IPS-18a (cell line): ENCODE data around the gene PPM1E.

Experiments used
- H3K27ac ChIP-seq: one replicate; pipeline ENCODE4 v1.5.1; 2013; ENCODE audit warnings: low read length
- H3K27me3 ChIP-seq: one replicate; pipeline ENCODE4 v1.6.1; 2013; ENCODE audit warnings: mild to moderate bottlenecking, low read length; ENCODE audit not compliant: control insufficient read depth, insufficient read depth
- H3K36me3 ChIP-seq: one replicate; pipeline ENCODE4 v1.6.1; 2013; ENCODE audit warnings: low read depth, low read length; ENCODE audit not compliant: control insufficient read depth
- H3K4me1 ChIP-seq: one replicate; pipeline ENCODE4 v1.6.1; 2013; ENCODE audit warnings: low read depth, low read length; ENCODE audit not compliant: control insufficient read depth
- H3K4me3 ChIP-seq: one replicate; pipeline ENCODE4 v1.5.1; 2013; ENCODE audit warnings: low read length
- H3K9ac ChIP-seq: one replicate; pipeline ENCODE4 v1.6.1; 2013; ENCODE audit warnings: mild to moderate bottlenecking, low read length, moderate library complexity
- H3K9me3 ChIP-seq: one replicate; pipeline ENCODE4 v1.6.1; 2013; ENCODE audit warnings: low read depth, low read length; ENCODE audit not compliant: control insufficient read depth

PPM1E gene

DNA sequence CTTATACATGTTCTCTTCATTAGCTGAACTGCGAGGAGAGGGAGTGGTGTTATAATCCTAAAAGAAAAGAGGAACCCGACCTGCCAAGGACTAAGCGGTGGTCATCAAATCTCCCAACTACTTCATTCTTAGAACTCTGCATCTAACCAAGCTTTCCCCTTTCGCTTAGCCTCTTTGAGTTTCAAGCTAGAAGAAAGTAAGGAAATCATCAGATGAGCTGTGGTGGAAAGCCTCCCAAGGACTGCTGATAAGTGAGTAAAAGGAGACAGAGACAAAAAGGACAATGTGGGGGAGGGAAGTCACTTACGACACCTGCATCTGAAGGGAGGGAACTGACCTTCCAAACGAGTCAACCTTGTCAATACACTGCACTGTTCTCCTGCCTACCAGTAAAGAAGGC, 229.7 kb downstream of the PPM1E start:
- H3K9ac ChIP-seq, result no peak overlapping the region
- H3K4me3 ChIP-seq, result no peak overlapping the region
- H3K27ac ChIP-seq, result no peak overlapping the region
- H3K27me3 ChIP-seq, result no peaks in the 10 kb centered on the region
- no peaks in the 10 kb centered on the region for H3K36me3 ChIP-seq
- H3K9me3 ChIP-seq, result no peaks in the 10 kb centered on the region
- H3K4me1 ChIP-seq, result no peaks in the 10 kb centered on the region

DNA sequence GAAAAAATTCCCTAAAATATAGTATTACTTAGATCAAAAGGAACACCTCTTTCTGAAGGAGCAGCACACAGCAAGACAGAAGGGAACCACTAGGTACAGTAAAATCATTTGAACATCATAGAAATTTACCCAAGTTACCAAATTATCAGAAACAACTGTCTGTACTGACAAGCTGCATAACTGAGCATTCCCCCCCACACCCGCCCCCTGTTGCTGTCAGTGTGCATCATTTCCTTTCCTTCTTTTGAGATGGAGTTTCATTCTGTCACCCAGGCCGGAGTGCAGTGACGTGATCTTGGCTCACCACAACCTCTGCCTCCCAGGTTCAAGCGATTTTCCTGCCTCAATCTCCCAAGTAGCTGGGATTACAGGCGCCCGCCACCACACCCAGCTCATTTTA, 230.3 kb downstream of the PPM1E start:
- Histone ChIP-seq H3K9ac (no peak overlapping the region), H3K4me3 (no peak overlapping the region), H3K27me3 (no peaks in the 10 kb centered on the region), H3K4me1 (no peaks in the 10 kb centered on the region), H3K27ac (no peak overlapping the region), H3K36me3 (no peaks in the 10 kb centered on the region), H3K9me3 (no peaks in the 10 kb centered on the region)

DNA sequence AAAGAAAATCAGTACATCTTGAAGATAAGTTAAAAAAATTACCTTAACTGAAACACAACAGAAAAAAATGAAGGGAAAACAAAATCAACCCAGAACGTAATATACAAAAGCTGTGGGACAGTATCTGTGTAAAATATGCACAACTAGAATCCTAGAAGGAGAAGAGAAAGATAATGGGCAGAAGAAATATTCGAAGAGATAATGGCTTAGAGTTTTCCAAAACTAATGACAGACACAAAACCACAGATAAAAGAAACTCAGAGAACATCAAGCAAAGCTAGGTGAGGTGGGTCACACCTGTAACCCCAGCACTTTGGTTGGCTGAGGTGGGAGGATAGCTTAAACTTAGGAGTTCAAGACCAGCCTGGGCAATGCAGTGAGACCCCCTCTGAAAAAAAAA, 234.0 kb downstream of the PPM1E start:
- Histone ChIP-seq H3K9ac (no peak overlapping the region), H3K27me3 (no peaks in the 10 kb centered on the region), H3K4me1 (no peaks in the 10 kb centered on the region), H3K27ac (no peak overlapping the region), H3K4me3 (no peak overlapping the region), H3K9me3 (no peaks in the 10 kb centered on the region), H3K36me3 (no peaks in the 10 kb centered on the region)

DNA sequence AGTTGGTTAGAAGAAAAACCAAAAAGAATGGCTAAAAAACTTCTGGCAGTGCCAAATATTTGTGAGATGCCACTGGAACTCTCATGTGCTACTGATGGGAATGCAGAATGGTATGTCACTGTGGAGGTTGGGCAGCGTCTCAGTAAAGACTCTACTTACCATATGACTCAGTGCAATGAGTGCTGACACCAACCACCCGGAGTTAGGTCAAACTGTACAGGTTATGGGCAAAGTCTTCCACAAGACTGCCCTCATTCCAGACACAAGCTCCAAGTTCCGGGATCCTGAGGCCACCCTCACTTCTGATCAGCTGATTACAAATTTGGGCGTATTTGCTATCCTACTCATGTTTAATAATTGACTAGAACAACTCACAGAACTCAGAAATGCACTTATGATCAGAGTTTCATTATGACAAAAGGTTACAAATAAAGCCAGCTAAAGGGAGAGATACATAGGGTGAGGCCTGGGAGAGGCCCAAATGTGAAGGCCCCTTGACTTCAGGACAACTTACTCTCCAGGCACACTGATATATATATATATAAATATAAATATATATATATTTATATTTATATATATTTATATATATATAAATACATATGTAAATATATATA, 236.2 kb downstream of the PPM1E start:
- Histone ChIP-seq H3K36me3 (no peaks in the 10 kb centered on the region), H3K27ac (no peak overlapping the region), H3K4me3 (no peak overlapping the region), H3K9me3 (no peaks in the 10 kb centered on the region), H3K9ac (no peak overlapping the region), H3K27me3 (no peaks in the 10 kb centered on the region), H3K4me1 (no peaks in the 10 kb centered on the region)

DNA sequence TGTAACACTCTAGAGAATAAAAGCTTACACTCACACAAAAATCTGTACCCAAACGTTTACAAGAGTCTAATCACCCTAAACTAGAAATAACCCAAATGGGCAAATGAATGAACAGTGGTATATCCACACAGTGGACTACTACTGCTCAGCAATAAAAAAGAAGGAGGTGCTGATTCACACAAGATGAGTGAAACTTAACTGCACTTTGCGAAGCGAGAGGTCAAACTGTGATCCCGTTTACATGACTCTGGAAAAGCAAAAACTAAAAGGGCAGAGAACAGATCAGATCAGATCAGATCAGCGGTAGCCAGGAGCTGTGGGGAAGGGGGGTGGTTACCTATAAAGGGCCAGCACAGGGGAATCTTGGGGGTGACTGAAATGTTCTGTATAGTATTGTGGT, 237.7 kb downstream of the PPM1E start:
- no peaks in the 10 kb centered on the region for H3K36me3 ChIP-seq
- no peak overlapping the region for H3K4me3 ChIP-seq
- H3K27me3 ChIP-seq, result no peaks in the 10 kb centered on the region
- H3K27ac ChIP-seq, result no peak overlapping the region
- H3K9ac ChIP-seq, result no peak overlapping the region
- H3K9me3 ChIP-seq, result no peaks in the 10 kb centered on the region
- no peaks in the 10 kb centered on the region for H3K4me1 ChIP-seq

DNA sequence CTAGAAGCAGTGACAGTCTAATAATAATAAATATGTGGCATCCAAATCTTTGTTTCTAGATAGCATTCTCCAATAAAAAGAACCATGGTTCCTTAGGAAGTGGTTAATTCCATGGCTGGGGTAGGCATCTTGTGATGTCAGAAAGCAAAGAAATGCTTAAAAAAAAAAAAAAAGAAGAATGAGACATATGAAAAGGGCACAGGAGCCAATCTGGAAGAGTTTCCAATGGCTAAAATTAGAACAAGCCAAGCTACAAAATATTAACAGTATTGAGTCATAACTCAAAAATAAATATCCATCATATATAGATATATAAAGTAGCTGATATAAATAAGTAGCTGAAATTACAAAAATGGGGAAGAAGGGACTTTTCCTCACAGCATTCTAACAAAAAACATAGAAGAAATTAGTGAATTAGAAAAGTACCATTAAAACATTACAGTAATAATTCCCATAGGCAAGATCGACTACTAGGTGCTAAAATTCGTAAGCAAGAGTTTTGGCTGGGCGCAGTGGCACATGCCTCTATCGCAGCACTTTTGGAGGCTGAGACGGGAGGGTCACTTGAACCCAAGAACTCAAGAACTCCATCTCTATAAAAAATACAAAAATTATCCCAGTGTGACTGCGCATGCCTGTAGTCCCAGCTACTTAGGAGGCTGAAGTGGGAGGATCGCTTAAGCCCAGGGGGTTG, 239.7 kb downstream of the PPM1E start:
- Histone ChIP-seq H3K9me3 (no peaks in the 10 kb centered on the region), H3K27ac (no peak overlapping the region), H3K4me1 (no peaks in the 10 kb centered on the region), H3K36me3 (peaks cover 15% of the 10 kb centered on the region), H3K9ac (no peak overlapping the region), H3K4me3 (no peak overlapping the region), H3K27me3 (no peaks in the 10 kb centered on the region)

DNA sequence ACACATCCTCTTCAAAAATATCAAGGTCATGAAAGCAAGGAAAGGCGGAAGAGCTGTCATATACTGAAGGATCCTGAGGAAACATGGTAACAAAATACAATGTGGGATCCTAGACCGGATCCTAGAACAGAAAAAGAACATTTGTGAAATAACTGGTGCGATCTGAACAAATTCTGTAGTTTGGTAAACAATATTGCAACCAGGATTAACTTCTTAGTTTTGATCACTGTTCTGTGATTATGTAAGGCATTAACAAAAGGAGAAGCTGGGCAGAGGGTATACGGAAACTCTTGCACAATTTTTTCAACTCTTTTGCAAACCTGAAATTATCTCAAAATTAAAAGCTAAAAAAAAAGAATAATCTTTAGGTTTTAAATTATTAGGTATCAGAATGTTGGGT, 241.3 kb downstream of the PPM1E start:
- Histone ChIP-seq H3K4me3 (no peak overlapping the region), H3K27ac (no peak overlapping the region), H3K9me3 (no peaks in the 10 kb centered on the region), H3K9ac (no peak overlapping the region), H3K36me3 (peaks cover 21% of the 10 kb centered on the region), H3K4me1 (no peaks in the 10 kb centered on the region), H3K27me3 (no peaks in the 10 kb centered on the region)

DNA sequence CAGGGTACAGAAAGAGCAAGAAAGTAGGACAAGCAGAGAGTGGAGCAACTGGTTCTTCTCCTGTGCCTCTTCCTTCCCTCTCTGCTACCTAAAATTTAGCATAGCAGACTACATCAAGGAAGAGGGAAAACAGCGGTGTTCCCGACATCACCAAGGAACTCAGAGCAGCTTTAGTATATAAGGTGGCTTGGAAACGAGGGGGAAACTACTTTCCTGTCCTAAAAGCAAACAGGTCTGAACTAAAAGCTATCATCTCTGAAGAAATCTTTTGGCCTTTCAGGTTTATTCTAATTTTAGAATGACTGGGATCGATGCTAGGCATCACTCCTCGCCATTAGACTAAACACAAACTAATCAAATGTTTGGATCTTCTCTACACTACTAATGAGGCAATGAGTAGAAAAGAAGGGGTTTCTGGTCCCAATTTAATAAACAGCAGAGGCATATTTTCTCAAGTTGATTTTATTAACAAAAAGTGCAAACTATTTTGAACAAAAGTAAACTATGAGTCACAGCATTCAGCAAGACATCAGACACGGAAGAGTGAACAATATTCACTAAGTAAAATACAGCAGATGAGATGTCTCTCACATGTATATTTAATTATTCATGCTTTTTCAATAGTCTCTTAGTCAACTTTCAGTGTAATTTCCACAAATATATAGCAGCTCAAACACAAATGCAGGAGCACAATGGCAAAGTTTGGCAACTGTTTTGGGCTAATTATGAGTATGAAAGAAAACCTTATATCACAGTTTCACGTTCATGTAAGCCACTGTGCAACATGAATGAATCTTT, 242.3 kb downstream of the PPM1E start:
- H3K4me3 ChIP-seq, result no peak overlapping the region
- no peaks in the 10 kb centered on the region for H3K9me3 ChIP-seq
- H3K27me3 ChIP-seq, result no peaks in the 10 kb centered on the region
- no peaks in the 10 kb centered on the region for H3K4me1 ChIP-seq
- no peak overlapping the region for H3K27ac ChIP-seq
- H3K36me3 ChIP-seq, result peaks cover 21% of the 10 kb centered on the region
- H3K9ac ChIP-seq, result no peak overlapping the region

DNA sequence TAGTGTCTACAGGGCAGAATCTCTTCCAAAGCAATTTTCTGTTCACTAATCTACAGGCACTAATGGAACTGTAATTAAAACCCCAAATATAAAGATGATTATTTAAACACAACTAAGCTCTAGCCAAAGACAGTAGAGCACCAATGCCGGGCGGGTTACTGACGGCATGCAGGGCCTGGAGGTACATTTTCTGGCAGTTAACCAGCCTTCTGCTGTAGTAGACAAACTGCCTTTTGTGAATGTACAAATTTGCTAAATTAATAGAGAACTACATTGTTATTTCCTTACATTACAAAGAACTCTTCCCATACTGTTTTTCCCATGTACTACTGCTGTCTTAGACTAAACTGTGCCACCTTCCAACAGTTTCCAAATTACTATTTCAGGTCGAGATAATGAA, 243.2 kb downstream of the PPM1E start:
- H3K9ac ChIP-seq, result no peak overlapping the region
- no peak overlapping the region for H3K4me3 ChIP-seq
- H3K36me3 ChIP-seq, result peaks cover 21% of the 10 kb centered on the region
- H3K4me1 ChIP-seq, result no peaks in the 10 kb centered on the region
- H3K27me3 ChIP-seq, result no peaks in the 10 kb centered on the region
- H3K9me3 ChIP-seq, result no peaks in the 10 kb centered on the region
- no peak overlapping the region for H3K27ac ChIP-seq

DNA sequence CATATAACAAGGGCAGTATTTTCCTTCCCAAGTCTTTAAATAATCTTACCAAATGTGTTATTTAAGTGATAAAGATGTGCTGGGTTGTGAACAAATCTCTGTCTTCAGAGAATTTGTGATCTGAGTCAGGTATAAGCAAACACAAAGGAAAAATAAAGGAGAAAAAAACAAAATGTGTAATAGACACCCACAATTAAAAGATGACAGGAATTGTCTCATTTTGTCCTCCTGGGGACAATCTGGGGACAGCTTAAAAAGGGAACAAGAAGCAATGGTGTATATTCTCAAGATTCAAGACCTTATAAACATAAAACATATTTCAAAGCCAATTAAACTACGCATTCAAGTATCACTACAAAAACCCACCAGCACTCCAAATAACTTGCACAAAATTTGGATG, 243.8 kb downstream of the PPM1E start:
- Histone ChIP-seq H3K4me3 (no peak overlapping the region), H3K9ac (no peak overlapping the region), H3K9me3 (no peaks in the 10 kb centered on the region), H3K27ac (no peak overlapping the region), H3K27me3 (no peaks in the 10 kb centered on the region), H3K4me1 (no peaks in the 10 kb centered on the region), H3K36me3 (peaks cover 21% of the 10 kb centered on the region)

DNA sequence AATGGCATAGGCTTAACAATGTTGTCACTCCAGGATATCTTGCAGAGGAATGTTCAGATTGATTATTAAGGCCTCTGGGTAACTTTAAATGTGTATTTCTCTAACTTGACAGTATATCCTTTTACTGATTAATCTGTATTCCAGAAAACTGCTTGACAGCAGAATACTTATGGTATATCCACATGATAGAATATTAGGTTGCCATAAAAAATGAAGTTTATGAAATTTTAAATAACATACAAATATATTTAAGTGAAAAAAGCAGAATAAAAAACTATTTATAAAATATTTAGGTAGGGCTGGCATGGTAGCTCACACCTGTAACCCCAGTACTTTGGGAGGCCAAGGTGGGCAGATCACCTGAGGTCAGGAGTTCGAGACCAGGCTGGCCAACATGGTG, 244.4 kb downstream of the PPM1E start:
- H3K27ac ChIP-seq, result no peak overlapping the region
- no peak overlapping the region for H3K9ac ChIP-seq
- H3K4me1 ChIP-seq, result no peaks in the 10 kb centered on the region

More for the DNA sequence above, 244.4 kb downstream of the PPM1E start:
- Histone ChIP-seq H3K9me3 (no peaks in the 10 kb centered on the region), H3K36me3 (peaks cover 21% of the 10 kb centered on the region), H3K4me3 (no peak overlapping the region), H3K27me3 (no peaks in the 10 kb centered on the region)
